NCI-H345 treated with DMSO at 0.1 percent for 48 hours (cell line): ENCODE results near the gene ODF4.
A peak's percentile ranks its signal among the peaks of the same experiment; 100 is the strongest.
"Not testable (repeated sequence)": the region's sequence is repeated elsewhere in the genome, so short reads cannot be mapped to it uniquely, and the experiment has no call there.

Source experiments
- DNase-seq: peaks from one replicate; lab custom pipeline; 2025; ENCODE audit not compliant: unreplicated experiment; lab: John Stamatoyannopoulos, UW

The ODF4 gene

DNA sequence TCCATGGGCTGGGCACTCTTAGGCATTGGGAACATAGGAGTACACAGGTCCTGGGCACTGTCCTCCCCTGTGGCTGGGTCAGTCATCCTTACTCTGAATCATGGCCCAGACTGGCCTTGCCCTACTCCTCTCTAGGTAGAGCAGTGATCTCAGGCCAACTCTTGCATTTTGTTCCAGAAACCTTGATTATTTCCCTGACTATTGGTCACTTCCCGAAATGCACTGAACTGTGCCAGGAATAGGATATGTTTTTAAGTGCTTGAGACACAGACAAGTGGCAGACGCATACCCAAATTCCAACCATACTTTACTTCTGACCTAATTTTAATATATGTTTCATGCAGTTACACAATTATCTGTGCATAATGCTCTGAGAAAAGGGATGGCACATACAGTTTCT, 26.6 kb downstream of the ODF4 start:
- DNase-seq = no peak

DNA sequence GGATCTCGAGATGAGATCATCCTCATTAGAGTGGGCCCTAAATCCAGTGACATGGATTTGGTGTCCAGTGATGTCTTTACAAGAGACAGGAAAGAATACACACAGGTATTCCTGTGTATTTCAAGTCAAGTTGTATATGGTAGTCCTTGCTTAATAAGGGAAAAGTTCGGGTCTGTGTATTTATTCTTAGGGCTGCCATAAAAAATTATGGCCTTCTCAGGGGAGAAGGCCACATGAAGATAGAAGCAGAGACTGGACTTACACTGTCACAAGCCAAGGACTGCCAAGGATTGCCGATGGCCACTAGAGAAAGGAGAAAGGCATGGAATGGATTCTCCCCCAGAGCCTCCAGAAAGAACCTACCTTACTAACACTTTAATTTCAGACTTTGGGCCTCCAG, 28.6 kb downstream of the ODF4 start:
- no peak for DNase-seq

DNA sequence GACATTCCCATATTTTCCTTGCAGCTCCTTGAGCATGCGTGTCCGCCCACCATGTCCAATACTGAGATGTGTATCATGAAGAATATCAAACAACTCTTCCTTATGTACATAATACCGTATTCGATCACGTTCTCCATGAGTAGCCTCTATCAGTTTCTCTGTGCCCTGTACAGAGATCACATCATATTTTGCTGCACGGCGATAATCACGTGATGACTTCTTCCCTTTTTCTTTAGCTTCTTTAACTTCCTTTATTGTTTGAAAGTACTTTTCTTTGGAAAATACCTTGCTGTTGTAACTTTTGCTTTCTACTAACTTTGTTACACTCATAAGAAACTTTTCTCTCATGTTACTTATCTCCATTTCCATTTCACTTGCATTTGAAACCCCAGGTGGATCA, 30.3 kb downstream of the ODF4 start:
- DNase-seq = no peak

DNA sequence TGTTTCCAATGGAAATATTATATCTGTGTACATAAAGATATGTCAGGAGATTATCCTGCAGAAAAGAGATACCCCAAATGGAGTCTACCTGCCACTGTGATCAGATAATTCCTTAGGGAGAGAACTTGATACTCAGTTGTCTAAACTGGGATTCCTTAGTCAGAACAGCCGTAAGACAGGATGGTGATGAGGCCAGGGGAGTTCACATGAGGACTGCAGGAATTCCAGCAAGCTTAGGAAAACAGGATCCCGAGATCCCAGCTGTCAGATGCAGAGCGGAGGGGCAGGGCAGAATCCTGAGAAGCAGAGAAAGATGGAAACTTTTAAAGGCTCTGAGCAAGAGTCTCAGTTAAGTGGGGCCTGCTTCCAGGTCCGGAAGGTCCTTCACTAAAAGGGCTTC, 32.1 kb downstream of the ODF4 start:
- no peak for DNase-seq

DNA sequence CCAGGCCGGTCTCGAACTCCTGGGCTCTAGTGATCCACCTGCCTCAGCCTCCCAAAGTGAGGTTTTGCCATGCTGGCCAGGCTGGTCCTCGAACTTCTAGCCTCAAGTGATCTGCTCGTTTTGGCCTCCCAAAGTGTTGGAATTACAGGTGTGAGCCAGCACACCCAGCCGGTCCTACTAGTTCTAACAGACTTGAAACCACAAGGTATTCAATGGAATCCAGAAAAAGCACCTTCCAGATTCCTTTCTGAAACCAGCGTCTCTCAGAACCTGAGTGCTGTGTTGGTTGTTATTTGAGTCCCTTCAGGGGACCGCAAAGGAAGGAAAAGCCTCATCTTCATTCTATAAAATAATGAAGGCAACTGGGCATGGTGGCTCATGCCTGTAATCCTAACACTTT, 32.8 kb downstream of the ODF4 start:
- DNase-seq = no peak

DNA sequence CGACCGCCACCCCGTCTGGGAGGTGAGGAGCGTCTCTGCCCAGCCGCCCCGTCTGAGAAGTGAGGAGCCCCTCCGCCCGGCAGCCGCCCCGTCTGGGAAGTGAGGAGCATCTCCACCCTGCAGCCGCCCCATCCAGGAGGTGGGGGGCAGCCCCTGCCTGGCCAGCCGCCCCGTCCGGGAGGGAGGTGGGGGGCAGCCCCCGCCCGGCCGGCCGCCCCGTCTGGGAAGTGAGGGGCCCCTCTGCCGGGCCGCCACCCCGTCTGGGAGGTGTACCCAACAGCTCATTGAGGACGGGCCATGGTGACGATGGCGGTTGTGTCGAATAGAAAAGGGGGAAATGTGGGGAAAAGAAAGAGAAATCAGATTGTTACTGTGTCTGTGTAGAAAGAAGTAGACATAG, 34.2 kb downstream of the ODF4 start:
- DNase-seq = not testable (repeated sequence)

DNA sequence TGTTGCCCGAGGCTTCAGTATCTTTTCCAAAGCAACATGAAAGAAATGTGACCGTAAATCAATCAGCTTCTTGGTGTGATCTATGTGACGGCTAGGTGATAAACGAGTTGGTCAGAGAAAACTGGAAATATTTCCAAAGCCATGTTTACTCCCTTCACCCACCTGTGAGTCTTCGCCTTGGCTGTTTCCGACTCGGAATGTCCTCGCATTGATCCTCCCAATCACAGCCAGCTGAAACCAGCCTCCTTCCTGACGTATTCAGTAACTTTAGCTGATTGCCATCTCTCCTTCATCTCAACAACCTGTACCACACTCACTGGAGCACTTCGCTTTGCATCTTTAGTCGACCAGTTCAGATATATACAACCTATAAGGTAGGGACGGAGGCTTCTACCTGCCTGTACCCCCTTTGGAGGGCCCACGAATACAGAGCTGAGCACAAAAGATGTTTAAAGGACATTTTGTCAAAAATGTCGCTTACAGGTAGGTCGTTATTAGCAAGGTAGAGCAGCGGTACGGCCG, 36.2 kb downstream of the ODF4 start:
- DNase-seq = no peak

DNA sequence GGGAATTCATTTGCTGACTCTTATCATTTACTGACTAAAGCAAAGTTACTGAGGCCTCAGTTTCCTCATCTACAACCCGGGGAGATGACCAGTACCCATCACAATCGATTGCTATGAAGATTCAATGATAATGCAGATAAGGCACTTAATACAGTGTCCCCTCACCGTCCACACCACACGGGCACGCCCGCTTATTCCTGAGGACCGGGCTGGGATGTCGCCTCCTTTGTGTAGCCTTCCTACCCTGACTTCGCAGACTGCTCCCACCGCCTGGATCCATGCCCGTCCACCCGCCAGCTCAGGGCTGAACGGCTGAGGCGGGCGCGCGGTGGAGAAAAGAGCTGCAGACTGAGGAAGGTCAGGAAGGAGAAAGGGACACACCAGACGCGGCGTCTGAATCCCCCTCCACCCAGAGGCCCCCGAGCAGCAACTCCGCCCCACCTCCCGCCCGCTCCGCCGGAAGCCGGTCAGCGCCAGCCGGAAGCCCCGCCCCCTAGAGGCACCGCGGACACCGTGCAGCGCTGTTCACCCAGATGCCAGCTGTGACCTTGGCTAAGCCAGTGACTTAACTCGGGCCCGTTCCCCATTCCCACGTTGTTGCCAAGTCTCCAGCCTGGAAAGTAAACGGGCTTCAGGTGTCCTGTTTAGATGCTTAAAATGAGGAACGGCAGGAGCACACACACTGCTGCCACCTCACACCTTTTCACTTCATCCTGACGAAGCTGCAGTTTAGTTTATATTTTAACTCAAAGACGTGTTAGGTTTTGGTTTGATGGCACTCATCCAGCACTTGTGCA, 36.8 kb downstream of the ODF4 start, which contains the start of gene KRABD2:
KRABD2 (minus strand) TSS at position 434 of the 797 bp plus-strand sequence.
- peak; percentile 35 for DNase-seq

DNA sequence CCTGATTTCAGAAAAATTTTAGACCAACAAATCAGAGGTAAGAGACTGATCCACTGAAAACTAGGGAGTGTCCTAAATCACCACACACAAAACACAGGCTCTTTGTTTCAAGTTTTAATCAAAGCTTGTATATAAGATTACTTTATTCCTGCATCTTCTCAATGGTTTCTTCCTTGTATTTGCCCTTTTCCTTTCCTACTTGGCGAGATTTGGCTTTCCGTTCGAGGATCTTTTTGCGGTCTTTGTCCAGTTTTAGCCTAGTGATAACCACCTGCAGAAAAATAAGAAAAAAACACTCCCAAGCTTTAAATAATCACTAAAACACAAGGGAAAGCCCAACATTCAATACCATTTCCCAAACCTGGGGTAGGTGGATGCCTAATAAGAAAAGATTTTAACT, 37.8 kb downstream of the ODF4 start:
- DNase-seq = no peak

DNA sequence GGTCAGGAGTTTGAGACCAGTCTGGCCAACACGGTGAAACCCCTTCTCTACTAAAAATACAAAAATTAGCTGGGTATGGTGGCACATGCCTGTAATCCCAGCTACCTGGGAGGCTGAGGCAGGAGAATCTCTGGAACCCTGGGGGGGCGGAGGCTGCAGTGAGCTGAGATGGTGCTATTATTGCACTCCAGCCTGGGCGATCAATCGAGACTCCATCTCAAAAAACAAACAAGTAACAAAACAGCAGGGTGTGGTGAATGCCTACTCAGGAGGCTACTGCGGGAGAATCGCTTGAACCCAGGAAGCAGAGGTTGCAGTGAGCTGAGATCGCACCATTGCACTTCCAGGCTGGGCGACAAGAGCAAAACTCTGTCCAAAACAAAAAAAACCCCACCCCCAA, 38.5 kb downstream of the ODF4 start:
- DNase-seq = not testable (repeated sequence)

DNA sequence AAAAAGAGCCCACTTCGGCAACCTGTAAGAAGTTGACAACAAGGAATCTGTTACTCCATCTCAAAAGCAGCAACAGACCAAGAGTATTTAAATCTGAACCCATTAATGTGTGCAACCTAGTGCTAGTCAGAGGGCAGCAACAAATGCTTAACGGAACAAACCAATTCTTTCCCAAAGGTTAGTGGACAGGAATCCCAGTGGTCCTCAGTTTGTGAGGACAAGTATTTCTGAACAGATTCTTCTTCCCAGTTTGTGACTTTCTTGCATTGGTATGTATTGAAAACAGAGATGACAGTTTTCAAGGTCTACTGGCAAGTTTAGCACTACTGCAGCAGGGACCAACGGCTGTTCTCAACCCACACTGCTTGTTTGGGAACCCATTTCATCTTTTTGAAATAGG, 40.4 kb downstream of the ODF4 start:
- no peak for DNase-seq

DNA sequence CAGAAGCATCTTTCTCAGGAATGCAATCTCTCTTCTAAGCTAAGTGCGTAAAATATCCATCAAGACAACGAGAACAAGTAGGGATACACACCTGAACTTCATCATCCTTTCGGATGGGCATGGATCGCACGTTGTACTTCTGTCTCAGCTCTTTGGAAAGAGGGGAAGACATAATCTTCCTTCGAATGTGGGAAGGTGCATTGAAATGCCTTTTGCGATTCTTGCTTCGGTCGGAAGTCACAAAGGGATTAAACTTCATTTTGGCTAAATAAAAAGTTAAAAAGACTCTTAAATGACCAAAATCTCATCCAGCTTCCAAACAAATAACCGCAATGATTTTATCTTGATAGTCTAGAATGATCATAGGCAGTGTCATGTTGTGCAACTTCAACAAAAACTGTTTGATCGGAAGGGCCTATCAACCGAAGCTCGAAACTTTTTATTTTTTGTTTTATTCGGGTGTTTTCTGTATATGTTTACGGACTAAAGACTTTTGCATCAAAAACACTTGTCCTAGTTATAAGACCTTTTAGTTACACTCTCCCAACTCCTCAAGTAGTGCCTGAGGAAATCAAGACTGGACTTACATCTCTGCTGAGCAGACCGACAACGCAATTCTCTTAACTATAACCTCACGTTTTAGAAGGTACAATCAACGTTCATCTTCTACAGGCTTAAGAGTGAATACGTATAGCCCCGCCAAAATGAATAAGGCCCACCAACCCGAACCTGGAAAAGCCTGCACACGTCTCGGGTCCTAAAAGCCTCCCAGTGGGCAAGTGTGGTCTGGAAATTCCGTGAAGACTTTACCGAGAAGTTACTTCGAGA, 42.6 kb downstream of the ODF4 start:
- DNase-seq = no peak

DNA sequence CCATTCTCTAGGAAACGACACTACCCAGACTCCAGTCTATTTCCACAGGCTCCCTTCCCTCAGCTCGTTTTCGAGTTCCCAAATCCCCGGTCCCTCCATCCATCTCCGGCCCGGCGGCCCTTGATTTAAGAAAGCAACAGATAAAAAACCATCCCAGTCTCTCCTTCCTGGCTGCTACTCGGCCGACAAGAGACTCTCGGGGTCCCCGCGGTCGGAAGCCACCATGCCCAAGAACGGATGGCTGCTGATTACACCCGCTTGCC, 43.2 kb downstream of the ODF4 start:
- no peak for DNase-seq

DNA sequence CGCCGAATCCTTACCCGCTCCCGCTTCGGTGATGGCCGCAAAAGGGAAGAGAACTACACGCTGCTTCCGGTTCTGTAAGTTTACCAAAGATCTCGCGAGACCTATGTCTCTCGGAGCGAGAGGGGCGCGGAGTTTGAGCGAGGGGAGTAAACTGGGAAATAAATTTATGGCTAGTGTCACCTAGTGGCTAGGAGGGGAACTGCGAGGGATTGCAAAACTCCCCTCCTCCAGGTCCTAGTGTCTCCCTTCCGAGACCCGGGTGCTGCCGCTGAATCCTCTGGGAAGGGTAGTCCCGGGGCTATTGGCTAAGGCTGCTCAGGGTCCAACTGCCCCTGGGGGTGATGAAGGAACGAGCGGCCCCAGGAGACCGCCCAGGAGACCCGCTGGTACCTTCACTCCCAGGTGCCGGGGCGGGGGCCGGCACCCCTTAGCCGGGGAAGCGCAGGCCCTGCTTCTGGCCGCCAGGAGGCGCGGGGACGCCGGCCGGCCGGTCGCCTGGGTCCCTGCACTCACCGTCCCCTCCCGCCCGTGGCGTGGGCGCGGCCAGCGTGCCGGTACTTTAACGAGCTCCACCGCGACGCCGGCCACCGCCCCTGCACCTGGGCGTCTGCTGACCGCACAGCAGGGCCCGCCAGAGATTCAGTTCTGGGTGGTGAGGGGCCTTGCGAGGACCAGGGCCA, 43.6 kb downstream of the ODF4 start, which contains the start of gene RPL26:
RPL26 (minus strand) TSS at position 51 of the 680 bp plus-strand sequence. CDS start 883 bp downstream, outside the sequence.
- DNase-seq = peak; percentile 90

DNA sequence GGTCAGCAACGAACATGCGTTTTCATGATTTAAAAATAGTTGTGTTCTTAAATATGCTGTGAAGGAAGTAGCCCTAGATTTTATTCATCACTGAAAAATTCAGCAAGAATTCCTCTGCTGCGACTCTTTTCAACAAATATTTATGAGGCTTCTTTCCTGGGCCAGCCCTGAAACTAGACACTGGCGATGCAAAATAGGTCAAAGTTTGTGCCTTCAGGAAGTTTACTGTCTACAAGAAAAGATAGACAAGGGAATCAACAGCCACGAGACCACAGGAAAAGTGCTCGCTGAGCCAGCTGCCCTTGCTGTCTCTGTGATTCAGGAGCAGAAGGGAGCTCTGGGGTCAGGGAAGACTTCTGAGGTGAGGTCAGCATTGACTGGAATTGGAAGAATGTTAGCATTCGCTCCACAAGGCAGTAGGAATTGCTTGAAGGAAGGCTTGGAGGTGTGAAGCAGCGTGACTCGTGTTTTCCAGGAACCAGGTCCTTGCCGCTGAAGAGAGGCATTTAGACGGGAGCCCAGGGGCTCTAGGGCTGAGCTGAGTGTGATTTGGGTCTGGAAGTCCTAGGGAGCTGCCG, 45.2 kb downstream of the ODF4 start:
- no peak for DNase-seq

DNA sequence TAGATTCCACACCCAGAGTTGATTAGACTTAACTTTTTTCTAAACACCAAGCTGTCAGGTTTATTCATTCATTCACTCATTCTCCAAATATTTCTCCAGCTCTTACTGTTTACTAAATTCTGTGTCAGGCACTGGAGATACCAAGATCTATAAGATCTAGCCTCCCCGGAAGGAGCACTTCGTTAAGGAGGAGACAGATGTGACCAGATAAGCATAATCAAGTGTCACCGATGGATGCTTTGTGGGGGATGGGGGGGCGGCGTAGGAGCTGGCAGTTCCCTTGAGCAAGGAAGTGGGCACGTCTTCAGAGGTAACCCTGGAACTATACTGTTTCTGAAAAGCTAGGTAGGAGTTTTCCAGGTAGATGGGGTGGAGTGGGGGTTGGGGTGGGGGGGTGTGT, 47.2 kb downstream of the ODF4 start:
- DNase-seq = no peak

DNA sequence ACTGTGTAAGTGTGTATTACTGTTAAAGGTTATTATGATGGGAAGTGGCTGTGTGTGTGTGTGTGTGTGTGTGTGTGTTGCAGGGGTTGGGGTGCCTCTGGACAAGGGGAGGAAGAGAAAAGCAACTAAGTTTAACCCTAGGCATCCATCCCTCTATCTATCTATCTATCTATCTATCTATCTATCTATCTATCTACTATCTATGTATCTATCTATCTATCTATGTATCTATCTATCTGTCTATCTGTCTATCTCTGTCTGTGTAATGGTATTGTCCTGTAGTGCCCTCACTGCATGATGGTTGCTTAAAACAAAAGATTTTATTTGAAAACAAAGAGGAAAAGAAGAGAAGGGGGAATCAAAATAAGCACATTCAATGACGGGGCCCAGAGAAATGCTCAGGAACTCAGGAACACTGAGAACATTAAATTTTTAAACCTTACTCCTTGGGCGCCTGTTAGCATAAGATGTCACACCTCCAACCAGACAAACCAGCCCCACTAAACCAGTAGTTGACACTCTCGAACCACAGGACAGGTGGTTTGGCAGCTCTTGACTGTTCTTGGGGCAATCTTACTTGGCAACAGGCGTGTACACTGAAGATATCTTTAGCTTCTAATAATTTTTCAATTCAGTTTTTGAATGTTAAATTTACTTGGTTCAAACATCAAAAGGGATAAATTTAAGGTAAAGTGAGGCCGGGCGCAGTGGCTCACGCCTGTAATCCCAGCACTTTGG, 48.4 kb downstream of the ODF4 start:
- no peak for DNase-seq

DNA sequence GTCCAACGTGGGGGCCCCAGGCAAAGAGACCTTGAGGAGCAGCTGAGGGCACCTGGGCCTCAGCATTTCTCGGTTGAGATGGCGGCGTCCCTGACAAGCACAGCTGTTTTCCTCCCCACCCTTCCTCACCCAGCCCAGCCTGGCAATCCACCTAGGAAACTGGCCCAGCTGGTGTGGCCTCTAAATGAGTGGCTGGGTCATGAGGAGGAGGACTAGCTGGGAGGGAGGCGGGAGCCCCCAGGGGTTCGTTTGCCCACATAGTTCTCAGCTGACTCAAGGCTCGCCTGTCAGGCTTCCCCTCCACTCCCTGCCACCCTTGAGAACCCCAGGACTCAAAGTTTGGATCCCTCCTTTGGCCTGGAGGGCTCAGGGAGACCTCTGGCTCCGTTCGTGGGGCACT, 52.1 kb downstream of the ODF4 start:
- DNase-seq = no peak

DNA sequence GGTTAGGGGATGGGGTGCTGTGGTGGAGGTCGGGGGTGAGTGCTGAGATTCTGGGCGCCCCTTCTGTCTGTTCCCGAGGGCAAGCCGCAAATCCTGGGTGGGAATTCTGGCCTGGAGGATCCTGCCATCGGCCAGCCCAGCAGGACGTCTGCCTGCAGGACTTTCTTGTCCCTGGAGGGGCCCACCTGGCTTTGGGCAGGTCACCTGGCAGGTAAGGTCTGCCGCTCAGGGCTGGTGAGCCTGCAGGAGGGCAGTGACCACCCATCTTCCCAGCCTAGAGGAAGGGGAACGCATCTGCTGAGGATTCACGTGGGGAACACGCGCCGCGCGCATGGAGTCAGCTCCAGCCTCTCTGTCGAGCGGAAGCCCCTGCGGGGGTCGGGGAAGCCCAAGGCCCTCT, 52.6 kb downstream of the ODF4 start:
- DNase-seq = no peak

DNA sequence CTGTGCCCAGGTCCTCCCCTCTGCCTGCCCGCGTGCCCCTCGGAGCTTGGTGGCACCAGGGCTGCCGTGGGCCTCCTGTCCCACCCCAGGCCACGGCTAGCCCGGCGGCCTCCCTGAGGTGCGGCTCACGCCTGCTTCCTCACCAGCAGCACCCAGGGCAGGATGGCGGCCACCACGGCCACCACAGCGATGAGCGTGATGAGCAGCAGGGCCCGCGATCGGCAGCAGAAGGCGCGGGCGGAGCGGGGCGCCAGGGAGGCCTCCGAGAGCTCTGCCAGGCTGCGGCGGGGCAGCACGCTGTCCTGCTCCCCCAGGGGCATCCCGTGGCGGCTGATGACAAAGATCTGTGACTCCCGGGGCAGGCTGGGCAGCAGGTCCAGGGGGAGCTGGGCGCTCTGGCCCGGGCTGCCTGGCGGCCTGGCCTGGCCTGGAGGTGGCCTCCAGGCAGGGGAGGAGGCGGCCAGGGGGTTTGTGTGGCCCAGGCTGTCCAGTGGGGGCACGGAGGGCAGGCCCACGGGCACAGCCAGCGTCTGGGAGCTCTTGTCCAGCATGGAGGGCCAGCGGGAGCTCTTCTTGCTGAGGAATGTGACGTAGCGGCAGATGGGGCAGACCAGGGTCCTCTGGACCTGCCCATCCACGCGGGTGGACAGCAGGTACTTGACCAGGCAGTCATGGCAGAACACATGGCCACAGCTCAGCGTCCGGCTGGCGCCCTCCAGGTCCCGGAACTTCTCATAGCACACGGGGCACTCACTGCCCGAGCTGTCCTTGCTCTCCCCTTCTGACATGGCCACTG, 53.2 kb downstream of the ODF4 start:
- DNase-seq = no peak
